VCaP (cell line): ENCODE results near the gene RPA1.
"Not testable (repeated sequence)": the region's sequence is repeated elsewhere in the genome, so short reads cannot be mapped to it uniquely, and the experiment has no call there.

Experiments
- H3K27ac ChIP-seq: fragments of 450-650 bp; 2 replicates; pipeline ENCODE4 v1.5.1; 2017
- TF ChIP-seq, protein P1 (sequence below): fragments of 450-650 bp; conservative IDR thresholded peaks from 2 replicates; pipeline ENCODE4 v1.5.1; 2017; ENCODE audit warnings: mild to moderate bottlenecking, moderate library complexity

RPA1 gene

DNA sequence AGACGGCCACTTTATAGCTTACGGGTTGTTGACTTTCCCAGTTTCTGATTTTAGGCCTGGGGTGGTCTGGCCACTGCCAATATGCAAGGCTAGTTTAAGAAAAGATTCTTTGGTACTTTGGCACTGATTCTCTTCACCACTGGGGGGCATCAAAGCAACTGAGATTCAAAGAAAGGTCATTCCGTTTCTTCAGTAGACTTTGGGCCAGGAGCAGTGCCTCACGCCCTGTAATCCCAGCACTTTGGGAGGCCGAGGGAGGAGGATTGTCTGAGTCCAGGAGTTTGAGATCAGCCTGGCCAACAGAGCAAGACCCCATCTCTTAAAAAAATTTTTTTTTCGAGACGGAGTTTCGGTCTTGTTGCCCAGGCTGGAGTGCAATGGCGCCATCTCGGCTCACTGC is 53.0 kb downstream of the RPA1 start:
- TF ChIP-seq, protein P1, sequence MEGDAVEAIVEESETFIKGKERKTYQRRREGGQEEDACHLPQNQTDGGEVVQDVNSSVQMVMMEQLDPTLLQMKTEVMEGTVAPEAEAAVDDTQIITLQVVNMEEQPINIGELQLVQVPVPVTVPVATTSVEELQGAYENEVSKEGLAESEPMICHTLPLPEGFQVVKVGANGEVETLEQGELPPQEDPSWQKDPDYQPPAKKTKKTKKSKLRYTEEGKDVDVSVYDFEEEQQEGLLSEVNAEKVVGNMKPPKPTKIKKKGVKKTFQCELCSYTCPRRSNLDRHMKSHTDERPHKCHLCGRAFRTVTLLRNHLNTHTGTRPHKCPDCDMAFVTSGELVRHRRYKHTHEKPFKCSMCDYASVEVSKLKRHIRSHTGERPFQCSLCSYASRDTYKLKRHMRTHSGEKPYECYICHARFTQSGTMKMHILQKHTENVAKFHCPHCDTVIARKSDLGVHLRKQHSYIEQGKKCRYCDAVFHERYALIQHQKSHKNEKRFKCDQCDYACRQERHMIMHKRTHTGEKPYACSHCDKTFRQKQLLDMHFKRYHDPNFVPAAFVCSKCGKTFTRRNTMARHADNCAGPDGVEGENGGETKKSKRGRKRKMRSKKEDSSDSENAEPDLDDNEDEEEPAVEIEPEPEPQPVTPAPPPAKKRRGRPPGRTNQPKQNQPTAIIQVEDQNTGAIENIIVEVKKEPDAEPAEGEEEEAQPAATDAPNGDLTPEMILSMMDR: peak; percentile 75
- no peak overlapping the region for H3K27ac ChIP-seq

- no peak overlapping the region for H3K27ac ChIP-seq
- TF ChIP-seq, protein P1: no peak
These were observed 53.7 kb downstream of the RPA1 start for GRCh38 chr17:1883536-1883935.

- TF ChIP-seq, protein P1: no peak
- H3K27ac ChIP-seq: no peak overlapping the region
These were observed 58.9 kb downstream of the RPA1 start for GRCh38 chr17:1888741-1889140.

DNA sequence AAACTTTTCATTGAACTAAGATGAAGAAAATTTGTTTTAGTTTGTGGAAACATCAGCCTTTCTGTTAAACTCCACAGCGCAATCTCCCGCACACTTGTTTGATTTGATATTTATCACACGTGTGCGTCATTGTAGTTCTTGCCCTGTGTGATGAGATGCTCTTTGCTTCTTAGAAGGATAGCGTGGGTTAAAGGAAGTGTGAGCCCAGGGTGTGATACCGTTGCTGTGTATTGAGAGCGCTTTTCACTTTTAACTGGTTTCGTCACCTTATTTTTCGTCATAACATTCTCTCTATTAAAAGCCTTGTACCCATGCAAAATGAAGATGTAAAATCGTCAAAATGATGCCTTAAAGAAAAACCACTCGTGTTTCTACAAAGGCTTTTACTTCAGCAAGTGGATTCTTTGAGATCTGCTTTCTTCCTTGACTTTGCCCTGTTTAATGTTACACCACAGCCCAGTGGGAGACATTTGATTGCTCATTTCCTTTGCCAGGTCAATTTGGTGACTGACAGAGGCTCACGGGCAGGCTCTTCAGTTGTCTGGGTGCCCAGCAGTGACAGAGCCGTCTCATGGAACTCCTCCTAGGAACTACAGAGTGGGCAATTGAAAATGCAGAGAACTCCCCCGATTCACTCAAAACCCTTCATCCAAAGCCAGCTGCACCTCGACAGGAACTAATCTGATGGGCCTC is 61.1 kb downstream of the RPA1 start:
- H3K27ac ChIP-seq: no peak overlapping the region
- TF ChIP-seq, protein P1: no peak

GRCh38 chr17:1894753-1895339 is 65.0 kb downstream of the RPA1 start:
- H3K27ac ChIP-seq: no peak overlapping the region
- TF ChIP-seq, protein P1: no peak

GRCh38 chr17:1895479-1895878 is 65.7 kb downstream of the RPA1 start:
- not testable (repeated sequence) for H3K27ac ChIP-seq

DNA sequence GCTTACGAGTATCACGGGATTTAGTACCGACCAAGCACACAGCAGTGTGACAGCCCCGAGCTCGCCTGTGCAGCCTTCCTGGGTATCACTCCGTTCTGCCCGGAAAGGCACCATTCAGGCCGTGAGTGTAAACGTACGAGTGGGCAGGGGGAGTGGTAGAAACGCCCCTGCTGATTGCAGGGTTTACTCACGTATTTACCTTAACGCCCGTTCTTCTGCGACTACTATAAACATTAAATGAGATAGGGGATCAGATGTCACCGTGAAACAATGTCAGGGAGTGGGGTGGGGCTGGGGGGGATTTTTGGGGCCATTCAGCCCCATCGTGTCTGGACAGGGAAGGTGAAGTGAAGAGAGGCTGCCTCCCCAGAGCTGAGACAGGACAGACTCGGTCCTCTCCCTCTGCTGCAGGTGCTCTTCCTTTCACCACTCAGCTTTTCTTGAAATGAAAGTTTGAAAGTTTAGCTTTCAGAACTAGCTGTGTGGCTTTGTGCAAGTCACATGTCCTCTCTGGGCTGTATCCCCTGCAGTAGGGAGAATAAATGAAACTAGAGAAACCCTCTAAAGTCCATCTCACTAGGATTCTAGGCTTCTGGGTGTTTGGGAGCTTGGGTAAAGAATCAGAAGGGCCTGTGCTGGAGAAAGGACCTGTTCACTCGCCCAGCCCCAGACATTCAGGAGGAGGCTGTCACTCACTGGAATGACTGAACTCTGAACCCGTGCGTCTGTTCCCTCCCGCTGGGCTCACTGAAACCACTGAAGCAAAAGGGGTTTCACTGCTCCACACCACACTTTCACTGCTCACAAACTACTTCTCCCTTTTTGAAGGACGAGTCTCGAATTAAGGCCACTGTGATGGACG is 66.7 kb downstream of the RPA1 start:
- TF ChIP-seq, protein P1: no peak
- H3K27ac ChIP-seq: no peak overlapping the region
